Measurements from ENCODE around the gene PLVAP.
"Not testable (repeated sequence)": the region's sequence is repeated elsewhere in the genome, so short reads cannot be mapped to it uniquely, and the experiment has no call there.

PLVAP gene

GRCh38 chr19:17363852-17364605, 13.1 kb downstream of the PLVAP start:
- DNase-seq (ENCODE audit: low read depth); H3K4me3 ChIP-seq (ENCODE audit: low read depth, low read length): not testable (repeated sequence)

- no peak overlapping the region for H3K4me3 ChIP-seq (ENCODE audit: low read depth, low read length)
- no peak for DNase-seq (ENCODE audit: low read depth)
Observed at GRCh38 chr19:17359905-17360800, 17.0 kb downstream of the PLVAP start.

GRCh38 chr19:17358395-17358794, 18.7 kb downstream of the PLVAP start:
- DNase-seq (ENCODE audit: low read depth) = no peak
- no peak overlapping the region for H3K4me3 ChIP-seq (ENCODE audit: low read depth, low read length)

GRCh38 chr19:17357724-17358123, 19.4 kb downstream of the PLVAP start:
- no peak overlapping the region for H3K4me3 ChIP-seq (ENCODE audit: low read depth, low read length)
- DNase-seq (ENCODE audit: low read depth) = no peak

DNA sequence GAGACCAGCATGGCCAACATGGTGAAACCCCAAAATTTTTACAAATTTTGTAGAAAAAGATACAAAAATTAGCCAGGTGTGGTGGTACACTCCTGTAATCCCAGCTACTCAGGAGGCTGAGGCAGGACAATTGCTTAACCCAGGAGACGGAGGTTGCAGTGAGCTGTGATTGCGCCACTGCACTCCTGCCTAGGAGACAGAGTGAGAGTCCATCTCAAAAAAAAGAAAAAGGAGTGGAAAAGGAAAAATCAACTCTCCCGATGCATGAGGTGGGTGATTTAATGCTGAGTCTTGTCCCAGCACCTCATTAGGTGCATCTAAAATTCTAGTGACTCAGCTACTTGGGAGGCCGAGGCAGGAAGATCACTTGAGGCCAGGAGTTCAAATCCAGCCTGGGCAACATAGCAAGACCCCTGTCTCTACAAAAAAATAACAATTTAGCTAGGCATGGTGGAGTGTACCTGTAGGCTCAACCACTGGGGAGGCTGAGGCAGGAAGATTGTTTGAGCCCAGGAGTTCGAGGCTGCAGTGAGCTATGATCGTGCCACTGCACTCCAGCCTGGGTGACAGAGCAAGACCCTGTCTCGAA, 20.0 kb downstream of the PLVAP start:
- DNase-seq (ENCODE audit: low read depth) = no peak
- H3K4me3 ChIP-seq (ENCODE audit: low read depth, low read length) = no peak overlapping the region

DNA sequence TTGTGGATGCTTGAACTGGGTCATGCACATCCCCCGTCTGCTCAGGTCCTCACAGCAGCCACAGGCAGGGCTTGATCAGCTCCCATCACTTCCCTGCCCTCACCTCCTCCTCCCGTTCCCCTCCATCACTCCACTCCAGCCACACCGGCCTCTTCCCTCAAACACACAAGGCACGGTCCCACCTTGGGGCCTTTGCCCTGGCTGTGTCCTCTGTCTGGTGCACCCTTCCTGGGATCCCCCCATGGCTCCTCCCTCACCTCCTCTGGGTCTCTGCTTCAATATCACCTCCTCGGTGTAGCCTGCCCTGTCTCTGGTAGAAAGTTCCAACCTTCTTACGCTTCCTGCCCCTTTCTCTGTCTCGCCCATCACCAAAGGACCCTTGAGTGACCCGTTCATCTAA, 23.8 kb downstream of the PLVAP start:
- DNase-seq (ENCODE audit: low read depth) = no peak
- H3K4me3 ChIP-seq (ENCODE audit: low read depth, low read length) = no peak overlapping the region

- H3K4me3 ChIP-seq (ENCODE audit: low read depth, low read length) = no peak overlapping the region
- no peak for DNase-seq (ENCODE audit: low read depth)
Observed at GRCh38 chr19:17352608-17353280, 24.4 kb downstream of the PLVAP start.

DNA sequence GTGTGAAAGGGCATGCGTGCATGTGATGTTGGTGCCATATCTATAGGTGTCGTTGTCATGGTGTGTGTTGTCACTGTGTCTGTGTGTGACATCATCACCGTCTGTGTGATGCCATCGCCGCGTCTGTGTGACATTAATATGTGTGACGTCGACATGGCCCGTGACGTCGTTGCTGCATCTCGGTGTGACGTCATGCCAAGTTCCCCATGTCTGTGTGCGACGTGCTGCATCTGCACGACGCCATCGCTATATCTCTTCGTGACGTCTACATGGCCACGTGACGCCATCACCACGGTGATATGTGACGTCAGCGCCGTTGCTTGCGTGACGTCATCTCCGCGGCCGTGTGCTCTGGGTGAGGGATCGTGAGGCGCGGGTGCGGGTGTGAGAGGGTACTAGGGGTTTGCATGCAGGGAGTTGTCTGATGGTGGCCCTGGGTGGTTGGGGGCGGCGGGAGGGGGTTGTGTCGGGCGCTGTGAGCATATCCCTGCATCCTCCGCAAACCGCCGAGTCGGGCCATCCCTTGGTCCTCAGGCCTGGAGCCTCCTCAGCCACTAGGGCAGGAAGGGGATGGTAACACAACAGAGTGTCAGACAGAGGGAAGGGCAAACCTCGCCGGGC, 25.2 kb downstream of the PLVAP start:
- H3K4me3 ChIP-seq (ENCODE audit: low read depth, low read length) = no peak overlapping the region

GRCh38 chr19:17348700-17349099, 28.4 kb downstream of the PLVAP start:
- no peak for DNase-seq (ENCODE audit: low read depth)
- no peak overlapping the region for H3K4me3 ChIP-seq (ENCODE audit: low read depth, low read length)

More for the DNA sequence above, 25.2 kb downstream of the PLVAP start:
- DNase-seq (ENCODE audit: low read depth) = no peak

GRCh38 chr19:17347877-17348276, 29.3 kb downstream of the PLVAP start:
- H3K4me3 ChIP-seq (ENCODE audit: low read depth, low read length) = no peak overlapping the region
- DNase-seq (ENCODE audit: low read depth) = no peak

GRCh38 chr19:17347361-17347760, 29.8 kb downstream of the PLVAP start:
- no peak overlapping the region for H3K4me3 ChIP-seq (ENCODE audit: low read depth, low read length)
- no peak for DNase-seq (ENCODE audit: low read depth)

GRCh38 chr19:17346109-17346671, 31.0 kb downstream of the PLVAP start:
- no peak overlapping the region for H3K4me3 ChIP-seq (ENCODE audit: low read depth, low read length)

DNA sequence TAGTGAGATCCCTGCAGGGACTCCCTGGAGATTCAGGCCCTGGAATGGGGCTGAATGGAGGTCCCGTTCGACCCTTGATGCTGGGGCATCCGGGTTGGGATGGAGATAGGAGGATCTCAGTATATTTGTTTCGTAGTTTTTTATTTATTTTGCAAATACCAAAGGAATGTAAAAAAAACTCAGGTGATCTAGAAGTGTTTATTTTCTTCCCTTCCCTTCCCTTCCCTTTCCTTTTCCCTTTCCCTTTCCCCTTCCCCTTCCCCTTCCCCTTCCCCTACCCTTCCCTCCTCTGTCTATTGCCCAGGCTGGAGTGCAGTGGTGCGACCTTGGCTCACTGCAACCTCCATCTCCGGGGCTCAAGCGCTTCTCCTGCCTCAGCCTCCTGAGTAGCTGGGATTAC, 35.3 kb downstream of the PLVAP start:
- no peak overlapping the region for H3K4me3 ChIP-seq (ENCODE audit: low read depth, low read length)
- DNase-seq (ENCODE audit: low read depth) = no peak

More at GRCh38 chr19:17346109-17346671, 31.0 kb downstream of the PLVAP start:
- DNase-seq (ENCODE audit: low read depth) = no peak

GRCh38 chr19:17341386-17341785, 35.8 kb downstream of the PLVAP start:
- no peak overlapping the region for H3K4me3 ChIP-seq (ENCODE audit: low read depth, low read length)
- no peak for DNase-seq (ENCODE audit: low read depth)

GRCh38 chr19:17340871-17341357, 36.2 kb downstream of the PLVAP start:
- H3K4me3 ChIP-seq (ENCODE audit: low read depth, low read length) = no peak overlapping the region
- DNase-seq (ENCODE audit: low read depth) = no peak

GRCh38 chr19:17340302-17340870, 36.8 kb downstream of the PLVAP start:
- DNase-seq (ENCODE audit: low read depth) = no peak
- no peak overlapping the region for H3K4me3 ChIP-seq (ENCODE audit: low read depth, low read length)

DNA sequence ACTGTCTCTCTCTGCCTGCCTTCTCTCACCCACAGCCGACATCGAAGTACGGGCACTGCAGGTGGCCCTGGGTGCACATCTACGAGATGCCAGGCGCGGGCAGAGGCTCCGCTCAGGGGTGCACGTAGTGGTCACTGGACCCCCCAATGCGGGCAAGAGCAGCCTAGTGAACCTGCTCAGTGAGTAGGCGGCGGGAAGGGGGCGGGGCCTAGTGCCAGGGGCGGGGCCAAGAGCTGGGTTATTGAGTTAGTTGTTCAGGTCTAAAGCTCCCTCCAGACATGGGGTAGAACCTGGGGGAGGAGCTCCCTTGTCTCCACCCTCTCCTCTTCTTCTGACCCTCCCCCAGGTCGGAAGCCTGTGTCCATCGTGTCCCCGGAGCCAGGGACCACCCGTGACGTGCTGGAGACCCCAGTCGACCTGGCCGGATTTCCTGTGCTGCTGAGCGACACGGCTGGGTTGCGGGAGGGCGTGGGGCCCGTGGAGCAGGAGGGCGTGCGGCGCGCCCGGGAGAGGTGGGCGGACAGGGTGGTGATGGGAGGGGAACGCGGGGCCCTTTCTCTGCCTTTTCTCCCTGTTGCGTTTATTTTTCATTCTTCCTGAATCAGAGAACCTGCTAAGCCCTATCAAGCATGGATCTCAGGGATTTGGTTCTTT, 37.9 kb downstream of the PLVAP start:
- DNase-seq (ENCODE audit: low read depth) = no peak
- no peak overlapping the region for H3K4me3 ChIP-seq (ENCODE audit: low read depth, low read length)
